Measurements from ENCODE around the gene PCSK6. TPM values are rescaled to one million over a fixed set of nuclear protein-coding genes. Genes with fewer than 3 reads are reported as not detected.
A peak's percentile ranks its signal among the peaks of the same experiment; 100 is the strongest.

Gene PCSK6
- total RNA-seq, 1 donor from 2014 or later: 33.8 TPM

DNA sequence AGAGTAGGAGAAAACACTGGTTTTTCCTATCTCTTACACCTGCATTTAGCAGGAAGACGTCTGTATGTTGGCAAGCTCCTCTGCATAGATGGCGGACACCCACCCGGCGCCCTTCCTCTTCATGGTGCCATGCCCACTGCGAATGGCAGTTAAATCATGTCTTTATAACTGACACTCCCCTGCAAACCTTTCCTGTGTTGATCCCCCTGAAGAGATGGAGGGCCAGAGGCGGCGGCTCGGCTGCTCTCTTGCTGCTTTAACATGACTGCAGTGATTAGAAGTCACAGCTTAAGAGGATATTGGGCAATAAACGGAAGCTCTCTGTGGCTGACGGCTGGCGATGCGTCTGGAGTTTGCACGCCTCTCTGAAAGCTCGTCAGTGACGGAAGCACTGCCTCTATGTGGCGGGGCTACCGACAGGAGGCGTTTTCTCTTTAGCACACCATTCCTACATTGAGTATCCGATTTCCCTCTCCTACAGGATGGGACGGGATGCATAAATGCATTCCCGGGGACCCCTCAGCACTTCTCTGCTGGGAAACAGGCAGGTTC, 168.9 kb downstream of the PCSK6 start:
- DNase-seq (ENCODE audit: missing footprints) (peak; percentile 83), ATAC-seq (peak; percentile 30)
- intact Hi-C loops (cut with DNase I): no loop called here

DNA sequence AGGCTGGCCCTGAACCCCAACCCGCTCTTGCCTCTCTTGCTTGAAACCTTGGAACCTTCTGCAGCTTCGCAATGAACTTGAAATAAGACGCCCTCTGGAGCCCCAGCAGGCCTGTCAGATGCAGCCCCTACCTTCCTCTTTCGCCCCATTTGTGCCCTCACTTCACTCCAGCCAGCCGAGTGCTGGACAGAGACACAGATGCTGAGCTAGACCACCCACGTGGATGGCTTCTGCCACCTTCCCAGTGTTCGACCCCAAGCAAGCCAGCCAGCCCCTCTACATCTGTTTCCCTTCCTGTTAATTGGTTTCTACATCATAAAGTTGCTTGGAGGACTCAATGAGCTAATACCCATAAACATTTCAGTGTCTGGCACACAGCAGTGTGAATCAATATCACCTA, 170.7 kb downstream of the PCSK6 start:
- intact Hi-C loops (cut with DNase I): no loop called here
- no peak for ATAC-seq
- no peak for DNase-seq (ENCODE audit: missing footprints)

DNA sequence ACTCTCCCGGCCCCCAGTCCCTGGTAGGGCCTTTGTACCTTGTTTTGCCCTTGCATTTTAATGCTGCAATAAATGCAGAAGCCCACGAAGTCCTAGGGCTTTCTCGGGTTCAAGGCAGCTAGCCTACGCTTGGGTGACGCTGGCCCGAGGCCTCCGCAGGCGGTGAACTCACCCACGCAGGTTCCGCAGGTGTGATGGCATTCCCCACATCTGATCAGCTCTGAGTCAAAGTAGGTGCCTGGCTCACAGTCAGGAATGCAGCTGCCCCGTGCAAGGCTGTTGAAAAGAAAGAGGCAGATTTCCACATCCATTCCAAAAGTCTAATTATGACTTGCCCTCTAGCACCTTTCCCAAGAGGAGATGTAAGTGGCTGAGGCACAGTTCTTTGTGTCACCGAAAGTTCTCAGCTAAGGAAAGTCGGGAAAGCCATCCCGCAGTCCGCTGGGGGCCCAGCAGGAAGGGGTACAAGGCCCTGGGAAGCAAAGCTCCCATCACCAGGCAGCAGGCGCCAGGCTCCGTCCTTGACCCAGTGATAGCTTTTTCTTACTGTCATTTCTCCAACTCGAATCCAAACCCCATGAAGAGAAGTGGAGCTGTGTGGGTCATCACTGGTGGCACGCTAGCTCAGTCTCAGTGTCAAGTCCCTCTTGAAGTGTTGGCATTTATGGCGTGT, 171.2 kb downstream of the PCSK6 start:
- DNase-seq (ENCODE audit: missing footprints) (no peak), ATAC-seq (no peak)
- intact Hi-C loops (cut with DNase I): no loop called here

DNA sequence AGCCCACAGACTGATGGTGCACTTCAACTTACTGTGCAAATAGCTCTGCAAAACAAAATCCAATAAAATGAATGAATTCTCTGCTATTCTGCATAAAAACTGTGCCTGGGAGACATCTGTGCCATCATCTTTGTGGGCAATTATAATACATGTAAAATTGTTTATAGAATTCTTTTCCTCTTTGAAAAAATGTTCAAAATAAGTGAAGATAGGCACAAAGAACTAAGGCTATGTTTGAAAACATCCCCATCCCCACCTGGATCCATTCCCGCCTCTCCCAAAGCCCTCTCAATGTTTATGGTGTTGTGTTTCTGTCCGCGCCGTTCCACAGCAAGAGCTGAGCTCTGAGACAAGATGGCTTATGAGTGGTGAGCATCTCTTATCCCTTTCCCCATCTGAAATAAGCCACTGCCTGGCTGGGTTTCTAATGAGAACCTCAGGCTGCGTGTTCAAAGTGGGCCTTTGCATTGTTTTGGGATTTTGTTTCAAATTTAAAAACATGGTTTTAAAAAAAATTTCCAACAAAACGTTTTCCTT, 172.1 kb downstream of the PCSK6 start:
- no peak for ATAC-seq
- no peak for DNase-seq (ENCODE audit: missing footprints)
- intact Hi-C loops (cut with DNase I): no loop called here

DNA sequence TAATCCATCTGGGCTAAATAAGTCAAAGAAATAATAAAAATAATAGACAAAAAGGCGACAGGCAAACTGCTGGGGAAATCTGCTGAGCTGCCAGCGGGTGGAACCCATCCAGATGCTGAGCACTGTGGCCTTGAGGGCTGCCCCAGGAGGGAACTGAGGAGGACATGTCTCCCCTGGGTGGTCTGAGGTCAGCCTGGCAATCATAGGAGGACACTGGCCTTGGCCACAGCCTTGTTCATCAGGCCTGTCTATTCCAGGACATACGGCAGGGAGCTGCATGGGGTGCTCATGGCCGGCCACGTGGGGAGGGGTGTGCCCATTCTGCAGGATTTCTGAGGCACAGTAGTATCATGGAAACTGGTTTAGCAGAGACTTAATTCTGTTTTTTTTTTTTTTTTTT, 173.0 kb downstream of the PCSK6 start:
- intact Hi-C loops (cut with DNase I): no loop called here
- DNase-seq (ENCODE audit: missing footprints) (no peak), ATAC-seq (no peak)

DNA sequence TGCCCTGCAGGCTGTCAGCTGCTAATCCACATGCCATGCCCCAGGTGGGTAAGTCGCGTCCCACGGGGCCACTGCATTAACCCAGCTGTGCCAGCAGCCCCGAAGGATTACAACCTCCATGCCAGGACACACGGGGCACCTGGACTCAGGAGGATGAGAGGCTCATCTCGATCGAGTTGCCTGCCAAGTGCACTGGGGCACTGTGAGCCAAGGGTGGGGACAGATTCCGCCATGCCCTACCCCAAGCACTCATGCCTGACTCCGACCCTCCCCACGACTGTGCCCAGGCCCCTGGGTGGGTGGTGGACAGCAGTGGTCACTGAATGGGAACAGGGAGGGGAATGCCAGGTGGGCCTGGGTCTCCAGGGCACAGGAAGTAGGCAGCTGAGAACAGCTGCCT, 173.8 kb downstream of the PCSK6 start:
- DNase-seq (ENCODE audit: missing footprints) (no peak), ATAC-seq (no peak)
- intact Hi-C loops (cut with DNase I): no loop called here

DNA sequence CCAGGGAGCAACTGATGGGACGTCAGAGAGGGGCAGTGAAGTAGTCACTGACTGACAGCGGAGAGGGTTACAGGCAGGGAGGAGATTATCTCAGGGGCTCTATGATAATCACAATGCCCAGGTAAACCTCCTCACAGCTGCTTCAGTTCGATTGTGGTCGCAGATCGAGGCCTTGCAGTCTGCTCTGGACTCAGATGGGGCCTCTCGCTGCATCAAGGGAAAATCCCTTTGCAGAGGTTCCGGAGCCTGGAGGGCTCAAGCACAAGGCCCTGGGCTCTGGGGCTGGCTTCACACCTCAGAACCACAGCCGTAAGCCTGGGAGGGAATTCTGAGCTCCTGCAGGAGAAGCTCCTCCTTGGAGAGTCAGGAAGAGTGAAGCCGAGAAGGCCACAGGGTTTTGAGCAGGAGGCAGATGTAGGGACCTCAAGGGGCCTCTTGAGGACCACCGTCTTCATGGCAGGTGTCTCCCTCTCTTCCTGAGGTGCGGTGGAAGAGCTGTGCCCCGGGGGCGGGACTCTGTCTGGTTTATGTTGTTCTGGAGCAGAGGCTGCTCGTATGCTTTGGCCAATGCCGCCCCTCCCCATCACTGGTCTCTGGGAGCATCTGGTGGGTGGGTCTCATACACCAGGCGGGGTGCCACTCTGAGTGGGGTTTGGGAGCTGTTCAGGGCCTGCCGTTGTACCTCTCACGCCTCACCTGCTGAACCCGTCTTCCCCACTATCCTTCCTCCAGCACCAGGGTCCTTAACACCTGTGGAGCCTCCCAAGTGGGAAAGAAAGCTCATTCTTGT, 175.0 kb downstream of the PCSK6 start:
- ATAC-seq (no peak), DNase-seq (ENCODE audit: missing footprints) (no peak)
- intact Hi-C loops (cut with DNase I): no loop called here

DNA sequence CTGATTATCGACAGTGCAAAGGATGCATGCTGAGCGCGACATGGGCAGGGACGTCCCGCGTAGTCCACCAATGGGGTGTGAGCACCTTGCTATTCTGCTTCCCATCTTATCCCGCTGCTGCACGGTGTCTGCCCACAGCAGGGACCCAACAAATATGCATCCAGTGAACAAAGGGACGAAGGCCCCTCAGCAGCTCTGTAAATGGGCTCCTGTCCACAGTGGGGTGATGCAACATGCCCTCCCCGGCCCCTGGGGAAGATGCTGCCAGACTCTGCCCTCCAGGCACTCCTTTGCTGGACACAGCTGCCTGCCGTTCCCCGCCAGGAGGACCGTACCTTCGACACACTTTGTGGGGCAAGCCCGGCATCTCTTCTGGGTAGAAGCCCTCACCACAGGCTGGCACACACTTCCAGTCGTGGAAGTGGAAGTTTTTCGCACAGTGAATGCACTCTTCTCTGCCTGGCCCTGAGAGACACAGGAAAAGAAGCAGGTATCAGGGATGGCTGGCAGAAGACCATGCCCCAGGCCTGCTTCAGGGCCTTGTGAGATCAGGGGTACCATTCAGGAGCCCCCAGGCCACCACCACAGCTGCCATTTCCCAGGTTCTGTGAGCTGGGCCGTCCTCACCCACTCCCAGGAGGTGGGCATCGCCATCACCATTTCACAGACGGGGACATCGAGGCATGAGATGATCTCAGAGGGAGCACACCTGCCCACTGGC, 176.3 kb downstream of the PCSK6 start:
- intact Hi-C loops (cut with DNase I): no loop called here
- DNase-seq (ENCODE audit: missing footprints) (no peak), ATAC-seq (no peak)

DNA sequence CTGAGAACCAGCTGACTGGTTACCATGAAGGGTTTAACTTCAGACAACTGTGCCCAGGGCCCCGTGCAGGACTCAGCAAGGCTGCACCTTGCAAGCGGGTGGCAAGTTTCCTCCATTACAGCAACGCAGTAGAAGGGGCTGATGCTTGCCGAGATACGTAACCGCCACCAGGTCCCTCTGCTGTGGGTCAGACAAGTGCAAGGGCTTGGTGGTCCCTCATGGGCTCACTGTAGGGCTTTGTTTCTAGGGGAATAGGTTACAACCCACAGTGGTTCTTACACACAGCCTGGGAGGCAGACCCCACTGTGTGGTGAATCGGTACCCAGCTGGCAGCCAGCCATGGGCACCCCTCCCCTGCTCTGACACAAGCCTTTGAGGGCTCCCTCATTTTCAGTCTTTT, 179.0 kb downstream of the PCSK6 start:
- intact Hi-C loops (cut with DNase I): no loop called here
- DNase-seq (ENCODE audit: missing footprints): no peak
- no peak for ATAC-seq

DNA sequence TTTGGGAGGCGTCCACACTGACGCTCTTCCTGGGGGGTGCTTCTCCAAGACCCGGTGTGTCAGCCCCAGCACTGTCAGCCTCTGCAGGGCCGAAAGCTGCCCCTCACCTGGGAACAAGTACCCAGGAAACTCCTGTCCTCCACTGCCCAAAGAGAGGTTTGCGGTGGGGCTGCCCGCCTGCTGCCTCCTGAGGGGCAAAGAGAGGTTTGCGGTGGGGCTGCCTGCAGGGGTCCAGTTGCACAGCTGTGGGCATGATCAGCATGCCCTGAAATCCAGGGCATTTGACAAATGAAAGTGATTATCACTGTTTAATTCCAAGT, 179.4 kb downstream of the PCSK6 start:
- intact Hi-C loops (cut with DNase I): no loop called here
- no peak for DNase-seq (ENCODE audit: missing footprints)
- ATAC-seq: no peak

DNA sequence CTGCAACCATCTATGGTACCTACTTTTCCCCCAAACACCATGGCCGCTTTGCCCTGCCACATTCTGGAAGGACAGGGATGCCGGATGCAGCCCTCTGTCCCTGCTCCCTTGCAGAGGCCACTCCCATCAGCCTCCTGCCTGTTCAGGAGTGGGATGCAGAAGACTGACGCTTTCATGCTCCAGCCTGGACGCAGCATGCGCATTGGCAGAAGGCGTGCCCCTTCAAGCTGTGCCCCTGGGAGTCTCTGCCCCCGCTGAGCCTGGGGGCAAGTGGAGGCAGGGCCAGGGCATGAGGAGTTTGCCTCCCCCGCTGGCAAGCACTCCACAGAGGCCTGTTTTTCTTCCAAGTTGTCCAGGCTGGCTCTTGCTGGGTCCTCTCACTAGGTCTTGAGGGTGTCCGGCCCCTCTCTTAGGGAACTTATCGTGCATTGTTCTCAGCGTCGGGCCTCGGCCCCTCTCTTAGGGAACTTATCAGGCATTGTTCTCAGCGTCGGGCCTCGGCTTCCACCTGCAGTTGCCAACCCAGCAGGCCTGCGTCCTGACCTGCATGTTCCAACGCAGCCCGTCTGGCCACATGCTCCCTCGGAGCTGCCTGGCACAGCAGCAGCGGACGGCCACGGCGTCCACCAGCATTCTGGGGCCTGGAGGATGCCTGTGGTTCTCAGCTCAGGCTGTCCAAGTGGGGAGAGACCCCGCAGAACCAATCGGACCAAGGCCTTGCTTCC, 179.9 kb downstream of the PCSK6 start:
- DNase-seq (ENCODE audit: missing footprints): no peak
- ATAC-seq: no peak
- intact Hi-C loops (cut with DNase I): no loop called here

DNA sequence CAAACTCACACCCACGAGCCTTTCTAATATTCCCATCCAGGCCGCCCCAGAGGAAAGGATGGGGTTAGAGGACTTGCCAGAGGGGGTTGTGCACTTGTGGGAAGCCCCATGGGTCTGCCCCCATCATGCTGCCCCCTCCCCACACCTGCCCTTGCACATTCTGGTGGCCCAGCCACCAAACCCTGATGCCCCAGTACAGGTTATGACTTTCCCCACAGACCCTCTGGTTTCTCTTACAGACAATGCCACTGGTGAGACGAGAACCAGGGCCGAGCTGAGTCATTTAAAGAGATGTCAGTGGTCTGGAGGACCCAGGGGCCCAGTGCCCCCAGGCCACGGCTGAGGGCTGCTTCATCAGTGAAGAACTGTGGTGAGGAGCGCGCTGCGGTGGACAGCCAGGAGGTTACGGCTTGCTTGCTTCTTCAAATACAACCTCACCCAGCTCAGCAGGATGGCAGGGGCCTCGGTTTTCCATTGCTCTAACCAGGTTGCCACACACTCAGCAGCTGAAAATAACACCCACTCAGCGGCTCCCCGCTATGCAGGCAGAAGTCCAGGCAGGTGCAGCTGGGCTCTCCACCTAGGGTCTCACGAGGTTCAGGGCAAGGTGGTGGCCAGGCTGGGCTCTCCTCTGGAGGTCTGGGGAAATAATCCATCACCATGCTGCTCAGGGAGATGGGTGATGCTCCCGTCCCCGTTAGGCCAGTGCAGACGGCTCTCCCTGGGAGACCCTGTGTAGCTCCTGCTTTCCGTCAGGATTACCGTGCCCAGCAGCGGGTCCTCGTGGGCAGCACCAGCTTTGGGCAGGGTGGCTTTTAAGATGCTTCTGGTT, 180.7 kb downstream of the PCSK6 start:
- ATAC-seq (no peak), DNase-seq (ENCODE audit: missing footprints) (no peak)
- intact Hi-C loops (cut with DNase I): no loop called here

DNA sequence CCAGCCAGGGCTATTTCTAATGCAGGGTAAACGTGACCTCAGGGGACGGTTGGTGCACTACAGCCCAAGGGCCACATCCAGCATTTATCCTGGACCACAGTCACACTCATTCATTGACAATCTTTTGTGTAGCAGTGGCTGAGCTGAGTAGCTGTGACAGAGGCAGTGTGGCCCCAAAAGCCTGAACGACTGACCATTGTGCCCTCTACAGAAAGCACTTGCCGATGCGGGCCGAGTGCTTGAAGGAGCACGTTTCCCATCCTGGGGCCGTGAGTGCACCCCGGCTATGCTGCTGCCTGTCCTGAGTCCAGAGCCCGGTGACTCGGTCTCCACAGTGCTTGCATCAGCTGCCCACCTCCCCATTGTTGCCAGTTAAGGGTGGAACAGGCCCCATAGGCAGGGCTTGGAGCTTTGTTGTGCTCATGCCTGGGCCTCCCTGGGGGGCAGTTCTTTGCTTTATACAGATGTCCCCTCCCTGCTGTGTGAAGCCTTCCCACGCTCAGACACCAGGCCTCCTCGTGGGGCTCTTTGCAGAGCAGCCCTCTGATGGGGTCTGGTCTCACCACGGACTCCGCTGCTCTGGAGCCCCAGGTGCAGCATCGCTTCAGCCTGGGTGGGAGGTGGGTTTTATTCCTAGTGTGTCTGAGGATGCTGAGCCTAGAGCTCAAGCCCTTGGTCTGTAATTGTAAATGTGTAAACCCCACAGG, 181.5 kb downstream of the PCSK6 start:
- no peak for DNase-seq (ENCODE audit: missing footprints)
- ATAC-seq: no peak
- intact Hi-C loops (cut with DNase I): no loop called here

DNA sequence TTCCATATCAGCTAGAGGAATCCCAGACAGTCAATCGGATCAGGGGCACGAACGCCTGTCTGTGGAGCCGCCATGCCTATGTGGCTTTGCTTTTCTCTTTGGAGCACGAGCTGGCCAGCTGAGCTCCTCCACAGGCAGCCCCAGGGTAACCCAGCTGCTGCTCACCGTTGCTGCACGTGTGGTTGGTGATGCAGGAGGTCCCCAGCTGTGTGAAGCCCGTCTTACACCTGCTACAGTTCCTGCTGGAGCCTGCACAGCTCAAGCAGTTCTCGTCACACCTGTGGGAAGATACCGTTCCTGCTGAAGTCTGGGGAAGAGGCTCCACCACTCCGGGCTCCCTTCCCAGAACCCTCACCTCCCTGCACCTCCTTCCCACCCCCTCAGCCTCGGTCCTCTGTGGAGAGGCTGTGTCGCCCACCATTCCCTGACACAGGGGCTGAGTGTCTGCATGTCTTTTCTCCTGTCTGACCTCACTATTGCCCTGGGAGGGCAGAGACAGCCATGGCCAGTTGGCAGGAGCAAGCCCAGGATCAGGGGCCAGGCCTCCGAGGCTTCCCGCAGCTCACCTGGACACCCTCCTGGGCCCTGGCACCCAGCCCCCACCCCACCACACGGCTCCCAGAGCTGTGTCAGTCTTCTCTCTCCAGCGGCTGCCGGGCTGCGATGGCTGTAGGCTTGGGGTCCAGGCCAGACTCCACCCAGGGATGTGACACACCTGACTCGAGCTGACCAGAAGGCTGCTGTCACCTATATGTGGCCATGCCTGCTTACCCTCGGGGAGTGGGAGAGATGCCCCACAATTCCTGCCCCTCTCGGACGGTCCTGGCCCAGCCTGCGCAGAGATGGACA, 182.2 kb downstream of the PCSK6 start:
- intact Hi-C loops (cut with DNase I): no loop called here
- DNase-seq (ENCODE audit: missing footprints) (no peak), ATAC-seq (peak; percentile 14)

DNA sequence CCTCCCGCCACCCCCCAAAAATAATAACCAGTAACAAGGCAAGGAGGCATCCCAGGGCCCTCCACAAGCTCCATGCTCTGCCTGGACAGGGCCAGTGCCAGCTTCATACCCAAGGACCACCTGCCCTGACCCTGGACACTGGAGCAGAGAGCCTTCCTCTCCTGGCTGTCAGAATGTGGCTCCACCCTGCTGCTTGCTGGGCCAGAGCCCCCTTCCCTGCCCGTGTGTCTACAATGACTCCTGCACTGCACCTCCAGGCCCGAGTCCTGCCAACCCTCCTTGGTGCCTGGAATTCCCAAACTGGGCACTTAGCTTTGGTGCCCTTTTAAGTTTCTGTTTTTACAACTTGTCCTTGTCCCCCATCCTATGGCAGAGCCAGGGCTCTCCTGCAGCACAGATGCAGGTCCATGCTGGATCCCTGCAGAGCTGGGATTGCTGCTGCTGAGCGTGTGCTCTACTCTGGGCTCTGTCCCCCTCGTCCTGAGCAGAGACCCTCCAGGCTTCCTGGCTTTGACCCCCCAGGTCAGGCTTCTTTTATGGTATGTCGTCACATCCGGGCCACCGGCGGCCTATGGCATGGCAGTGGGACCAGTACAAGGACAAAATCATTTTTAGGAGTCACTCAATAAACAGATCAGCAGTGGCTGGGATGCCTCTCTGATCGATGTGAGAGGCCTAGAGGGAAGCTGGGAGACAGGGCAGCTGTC, 183.0 kb downstream of the PCSK6 start:
- ATAC-seq: no peak
- intact Hi-C loops (cut with DNase I): no loop called here
- no peak for DNase-seq (ENCODE audit: missing footprints)

DNA sequence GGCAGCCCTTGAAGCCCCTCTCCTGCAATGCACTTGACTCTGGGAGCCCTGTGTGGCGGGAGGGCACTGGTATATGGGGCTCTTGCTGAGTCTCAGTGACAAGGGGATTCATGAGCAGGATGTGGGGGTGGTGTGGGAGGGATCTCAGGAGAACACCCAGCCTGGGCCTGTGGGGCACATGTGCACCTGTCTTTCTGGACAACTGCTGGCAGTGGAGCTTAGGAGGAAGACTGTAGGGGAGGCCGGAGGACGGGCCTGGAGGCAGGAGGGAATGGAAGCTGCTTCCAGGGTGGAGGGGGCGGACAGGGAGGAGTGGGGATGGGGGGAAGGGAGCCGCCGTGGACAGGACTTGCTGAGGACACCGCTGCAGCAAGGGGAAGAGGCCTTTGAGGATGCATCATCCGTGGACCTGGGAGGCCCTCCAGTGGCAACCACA, 183.7 kb downstream of the PCSK6 start:
- intact Hi-C loops (cut with DNase I): no loop called here
- ATAC-seq (no peak), DNase-seq (ENCODE audit: missing footprints) (no peak)

All from Right ventricle myocardium inferior (tissue), 1 donor.